ENCODE measurements around the gene RAB6B. TPM values are rescaled to one million over a fixed set of nuclear protein-coding genes. Genes with fewer than 3 reads are reported as not detected.

RAB6B gene
- total and polyA plus RNA-seq, 2 of the 4 experiments (the other 2 are of a cell fraction) = 0.18 to 1.2 TPM

DNA sequence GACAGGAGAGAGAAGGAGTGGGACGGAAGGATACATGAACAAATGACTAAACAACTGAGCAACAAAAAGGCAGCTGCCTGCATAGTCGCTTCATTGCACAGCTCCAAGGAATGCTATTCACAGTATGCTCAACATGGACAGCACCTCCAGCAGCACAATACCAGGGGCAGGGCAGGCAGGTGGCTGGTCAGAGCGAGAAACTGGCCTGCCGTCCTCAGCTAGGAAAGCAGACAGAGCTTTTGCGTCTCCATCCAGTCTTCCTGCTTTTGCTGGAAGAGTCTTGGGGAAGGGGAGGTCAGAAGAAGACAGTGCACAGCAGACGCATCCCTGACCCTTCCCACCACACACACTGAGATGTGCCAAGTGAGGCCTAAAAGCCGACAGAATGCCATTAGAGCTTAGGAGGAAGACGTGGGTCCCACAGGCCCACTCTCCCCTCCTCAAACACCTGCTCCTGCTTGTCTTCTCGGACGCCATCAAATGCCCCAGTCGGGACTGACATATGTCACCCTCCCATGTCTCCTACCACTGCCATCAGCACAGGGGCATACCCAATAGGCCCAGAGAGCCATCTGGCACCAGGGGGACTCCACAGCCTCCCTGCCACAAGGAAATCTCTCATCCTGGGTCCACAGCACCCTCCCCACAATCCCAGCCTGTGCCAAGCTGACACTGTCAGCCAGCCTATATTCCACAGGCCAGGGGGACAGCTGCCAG is 3.9 kb downstream of the RAB6B start:
- Histone ChIP-seq H4K20me1 (ENCODE audit: insufficient read depth, low read length) (no peaks in the 10 kb centered on the region), H2AK5ac (ENCODE audit: low read depth, low read length) (no peak overlapping the region), H3K4me2 (ENCODE audit: low read depth, low read length) (no peak overlapping the region), H3K4me1 (ENCODE audit: control insufficient read depth, insufficient read depth, low read length) (no peaks in the 10 kb centered on the region), H3K36me3 (ENCODE audit: control insufficient read depth, insufficient read depth, low read length) (no peaks in the 10 kb centered on the region), H3K4me3 (ENCODE audit: insufficient read depth, low read depth, low read length) (no peak overlapping the region), H3K27ac (ENCODE audit: insufficient read depth, low read length) (no peak overlapping the region), H4K5ac (ENCODE audit: low read depth, low read length) (no peak overlapping the region), H3K9ac (ENCODE audit: low read depth, low read length) (no peak overlapping the region), H3K9me3 (ENCODE audit: control insufficient read depth, insufficient read depth, low read length) (no peaks in the 10 kb centered on the region), H4K8ac (ENCODE audit: low read depth in 2 of 2, low read length in 2 of 2) (no peak overlapping the region), H4K91ac (ENCODE audit: insufficient read depth, low read depth, low read length) (no peak overlapping the region), H2BK5ac (ENCODE audit: low read depth, low read length, poor library complexity, severe bottlenecking) (no peak overlapping the region), H2BK120ac (ENCODE audit: low read depth, low read length) (no peak overlapping the region), H3K9me1 (ENCODE audit: insufficient read depth, low read length) (no peaks in the 10 kb centered on the region), H2AFZ (replicated peaks; ENCODE audit: low read length, poor library complexity) (no peak overlapping the region), H3K27me3 (ENCODE audit: control insufficient read depth, insufficient read depth, low read length) (peaks cover 42% of the 10 kb centered on the region), H3K18ac (ENCODE audit: low read depth, low read length) (no peak overlapping the region), H2BK20ac (ENCODE audit: low read depth, low read length) (no peak overlapping the region), H2BK15ac (ENCODE audit: low read depth, low read length) (no peak overlapping the region), H2AK9ac (replicated peaks; ENCODE audit: low read depth, low read length, poor library complexity) (no peak overlapping the region), H3K23ac (ENCODE audit: low read depth, low read length) (no peak overlapping the region), H3K4ac (ENCODE audit: low read depth, low read length) (no peak overlapping the region), H3K14ac (replicated peaks; ENCODE audit: low read depth, low read length) (no peak overlapping the region), H3K79me1 (ENCODE audit: low read depth in 1 of 2, low read length in 2 of 2) (no peaks in the 10 kb centered on the region), H3K56ac (ENCODE audit: extremely low read depth, insufficient read depth, low read length) (no peak overlapping the region)
- CTCF ChIA-PET = no interaction called here
- dilution Hi-C loops (cut with HindIII; ENCODE audit: low sequenced_read_pairs, unreplicated experiment) = no loop called here
- no peak for DNase-seq
- ATAC-seq (ENCODE audit: low read depth) = no peak
- intact Hi-C loops (cut with micrococcal nuclease) = no loop called here
- BruUV-seq (replicated peaks) = no TSS peak
- in situ Hi-C loops (cut with MboI; ENCODE audit: low sequenced_read_pairs) = no loop called here
- no peak for TF ChIP-seq BHLHE40 (IDR thresholded peaks at IDR 0.05; ENCODE audit: low read depth, low read length)
- no peak for TF ChIP-seq POLR2A (IDR thresholded peaks at IDR 0.05; ENCODE audit: low read depth, low read length)
- TF ChIP-seq SMC3 (IDR thresholded peaks at IDR 0.05; ENCODE audit: low read depth, low read length) = no peak
- no peak for TF ChIP-seq FOS (IDR thresholded peaks at IDR 0.05; ENCODE audit: low read depth, low read length)
- TF ChIP-seq MAZ (IDR thresholded peaks at IDR 0.05; ENCODE audit: borderline replicate concordance, low read depth, low read length) = no peak
- TF ChIP-seq, protein P1, sequence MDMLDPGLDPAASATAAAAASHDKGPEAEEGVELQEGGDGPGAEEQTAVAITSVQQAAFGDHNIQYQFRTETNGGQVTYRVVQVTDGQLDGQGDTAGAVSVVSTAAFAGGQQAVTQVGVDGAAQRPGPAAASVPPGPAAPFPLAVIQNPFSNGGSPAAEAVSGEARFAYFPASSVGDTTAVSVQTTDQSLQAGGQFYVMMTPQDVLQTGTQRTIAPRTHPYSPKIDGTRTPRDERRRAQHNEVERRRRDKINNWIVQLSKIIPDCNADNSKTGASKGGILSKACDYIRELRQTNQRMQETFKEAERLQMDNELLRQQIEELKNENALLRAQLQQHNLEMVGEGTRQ (IDR thresholded peaks at IDR 0.05; ENCODE audit: low read depth, low read length) = no peak
- TF ChIP-seq RCOR1 (IDR thresholded peaks at IDR 0.05; ENCODE audit: insufficient replicate concordance, low read length) = no peak
- no peak for TF ChIP-seq RAD21 (IDR thresholded peaks at IDR 0.05; ENCODE audit: low read length)
- TF ChIP-seq, protein P2, sequence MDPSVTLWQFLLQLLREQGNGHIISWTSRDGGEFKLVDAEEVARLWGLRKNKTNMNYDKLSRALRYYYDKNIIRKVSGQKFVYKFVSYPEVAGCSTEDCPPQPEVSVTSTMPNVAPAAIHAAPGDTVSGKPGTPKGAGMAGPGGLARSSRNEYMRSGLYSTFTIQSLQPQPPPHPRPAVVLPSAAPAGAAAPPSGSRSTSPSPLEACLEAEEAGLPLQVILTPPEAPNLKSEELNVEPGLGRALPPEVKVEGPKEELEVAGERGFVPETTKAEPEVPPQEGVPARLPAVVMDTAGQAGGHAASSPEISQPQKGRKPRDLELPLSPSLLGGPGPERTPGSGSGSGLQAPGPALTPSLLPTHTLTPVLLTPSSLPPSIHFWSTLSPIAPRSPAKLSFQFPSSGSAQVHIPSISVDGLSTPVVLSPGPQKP (IDR thresholded peaks at IDR 0.05; ENCODE audit: borderline replicate concordance, low read depth, low read length) = no peak
- no peak for TF ChIP-seq NFE2L2 (IDR thresholded peaks at IDR 0.05; ENCODE audit: low read depth, low read length)
- TF ChIP-seq MXI1 (IDR thresholded peaks at IDR 0.05; ENCODE audit: borderline replicate concordance, low read depth, low read length) = no peak
- no peak for TF ChIP-seq CEBPB (IDR thresholded peaks at IDR 0.05; ENCODE audit: low read depth, low read length)
- no peak for TF ChIP-seq CHD1 (IDR thresholded peaks at IDR 0.05; ENCODE audit: low read depth, low read length)
- no peak for TF ChIP-seq RFX5 (IDR thresholded peaks at IDR 0.05; ENCODE audit: low read depth, low read length)
- TF ChIP-seq, protein P3, sequence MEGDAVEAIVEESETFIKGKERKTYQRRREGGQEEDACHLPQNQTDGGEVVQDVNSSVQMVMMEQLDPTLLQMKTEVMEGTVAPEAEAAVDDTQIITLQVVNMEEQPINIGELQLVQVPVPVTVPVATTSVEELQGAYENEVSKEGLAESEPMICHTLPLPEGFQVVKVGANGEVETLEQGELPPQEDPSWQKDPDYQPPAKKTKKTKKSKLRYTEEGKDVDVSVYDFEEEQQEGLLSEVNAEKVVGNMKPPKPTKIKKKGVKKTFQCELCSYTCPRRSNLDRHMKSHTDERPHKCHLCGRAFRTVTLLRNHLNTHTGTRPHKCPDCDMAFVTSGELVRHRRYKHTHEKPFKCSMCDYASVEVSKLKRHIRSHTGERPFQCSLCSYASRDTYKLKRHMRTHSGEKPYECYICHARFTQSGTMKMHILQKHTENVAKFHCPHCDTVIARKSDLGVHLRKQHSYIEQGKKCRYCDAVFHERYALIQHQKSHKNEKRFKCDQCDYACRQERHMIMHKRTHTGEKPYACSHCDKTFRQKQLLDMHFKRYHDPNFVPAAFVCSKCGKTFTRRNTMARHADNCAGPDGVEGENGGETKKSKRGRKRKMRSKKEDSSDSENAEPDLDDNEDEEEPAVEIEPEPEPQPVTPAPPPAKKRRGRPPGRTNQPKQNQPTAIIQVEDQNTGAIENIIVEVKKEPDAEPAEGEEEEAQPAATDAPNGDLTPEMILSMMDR (conservative IDR thresholded peaks at IDR 0.05; ENCODE audit: low read depth, low read length) = no peak
- no peak for TF ChIP-seq MAFK (IDR thresholded peaks at IDR 0.05; ENCODE audit: low read depth, low read length)
- POLR2A ChIA-PET (ENCODE audit: unreplicated experiment) = no interaction called here
- 100% methylated on average over 2 of the region's 11 CpGs; no CpG with 5 or more reads in 1 of the 2 experiments for WGBS, 2 experiments (ENCODE audit: extremely low coverage in 2 of 2, insufficient read length in 1 of 2)
